Osteoblast (primary cell): ENCODE measurements around the gene SNCB. TPM values are rescaled to one million over a fixed set of nuclear protein-coding genes. Genes with fewer than 3 reads are reported as not detected.

Source experiments
- DNase-seq: peaks from one replicate; pipeline ENCODE4 v3.0.0; 2011; ENCODE audit warnings: low spot score, mixed read lengths; ENCODE audit not compliant: insufficient read length; ENCODE audit errors: missing footprints
- H2AFZ ChIP-seq: 2 replicates; pipeline ENCODE4 v1.6.0; 2011; ENCODE audit warnings: mild to moderate bottlenecking, low read length
- H3K27ac ChIP-seq: 2 replicates; pipeline ENCODE4 v1.5.1; 2011; ENCODE audit warnings: mild to moderate bottlenecking, low read depth, low read length, moderate library complexity
- H3K27me3 ChIP-seq: 2 replicates; pipeline ENCODE4 v1.6.0; 2012; ENCODE audit warnings: mild to moderate bottlenecking, control low read depth, inconsistent platforms, low read length, moderate library complexity; ENCODE audit not compliant: insufficient read depth
- H3K36me3 ChIP-seq: 2 replicates; pipeline ENCODE4 v1.5.1; 2011; ENCODE audit warnings: mild to moderate bottlenecking, low read length, control low read depth, moderate library complexity; ENCODE audit not compliant: insufficient read depth
- H3K4me1 ChIP-seq: 2 replicates; pipeline ENCODE4 v1.5.1; 2011; ENCODE audit warnings: mild to moderate bottlenecking, low read length, control low read depth, moderate library complexity; ENCODE audit not compliant: insufficient read depth
- H3K4me2 ChIP-seq: 2 replicates; pipeline ENCODE4 v1.6.0; 2011; ENCODE audit warnings: mild to moderate bottlenecking, low read length; ENCODE audit not compliant: insufficient read depth
- H3K4me3 ChIP-seq: fragments of 200-600 bp; sonication (generic); 3 replicates; pipeline ENCODE4 v1.5.1; 2012; ENCODE audit warnings: mild to moderate bottlenecking, low read length, inconsistent platforms; ENCODE audit not compliant: insufficient read depth
- H3K79me2 ChIP-seq: 2 replicates; pipeline ENCODE4 v1.6.0; 2012; ENCODE audit warnings: mild to moderate bottlenecking, low read length, control low read depth, inconsistent platforms; ENCODE audit not compliant: insufficient read depth
- H3K9me3 ChIP-seq: 2 replicates; pipeline ENCODE4 v1.5.1; 2011; ENCODE audit warnings: low read depth, low read length, control low read depth
- H4K20me1 ChIP-seq: 2 replicates; pipeline ENCODE4 v1.6.0; 2012; ENCODE audit warnings: mild to moderate bottlenecking, low read length, control low read depth; ENCODE audit not compliant: insufficient read depth
- total RNA-seq: library from RNA; depleted of rRNA; stranded (reverse); fragments of >200 nt; gene quantifications from 2 replicates; pipeline ENCODE4 v1.2.3, GENCODE V29; 2012
- TF ChIP-seq, protein P1 (sequence below): IDR thresholded peaks from 2 replicates; pipeline ENCODE4 v1.5.1; 2011; ENCODE audit warnings: mild to moderate bottlenecking, low read depth, low read length, moderate library complexity; ENCODE audit errors: extremely low read depth

The SNCB gene
- total RNA-seq, 1 donor = not detected

- H3K4me1 ChIP-seq = no peaks in the 10 kb centered on the region
- no peak overlapping the region for H3K4me3 ChIP-seq
- no peaks in the 10 kb centered on the region for H3K36me3 ChIP-seq
- H3K79me2 ChIP-seq = no peaks in the 10 kb centered on the region
- no peak overlapping the region for H2AFZ ChIP-seq
- H3K4me2 ChIP-seq = no peak overlapping the region
- no peaks in the 10 kb centered on the region for H4K20me1 ChIP-seq
- peak; percentile 76 for DNase-seq
- peaks cover 69% of the 10 kb centered on the region for H3K27me3 ChIP-seq
- no peak overlapping the region for H3K27ac ChIP-seq
- TF ChIP-seq, protein P1, sequence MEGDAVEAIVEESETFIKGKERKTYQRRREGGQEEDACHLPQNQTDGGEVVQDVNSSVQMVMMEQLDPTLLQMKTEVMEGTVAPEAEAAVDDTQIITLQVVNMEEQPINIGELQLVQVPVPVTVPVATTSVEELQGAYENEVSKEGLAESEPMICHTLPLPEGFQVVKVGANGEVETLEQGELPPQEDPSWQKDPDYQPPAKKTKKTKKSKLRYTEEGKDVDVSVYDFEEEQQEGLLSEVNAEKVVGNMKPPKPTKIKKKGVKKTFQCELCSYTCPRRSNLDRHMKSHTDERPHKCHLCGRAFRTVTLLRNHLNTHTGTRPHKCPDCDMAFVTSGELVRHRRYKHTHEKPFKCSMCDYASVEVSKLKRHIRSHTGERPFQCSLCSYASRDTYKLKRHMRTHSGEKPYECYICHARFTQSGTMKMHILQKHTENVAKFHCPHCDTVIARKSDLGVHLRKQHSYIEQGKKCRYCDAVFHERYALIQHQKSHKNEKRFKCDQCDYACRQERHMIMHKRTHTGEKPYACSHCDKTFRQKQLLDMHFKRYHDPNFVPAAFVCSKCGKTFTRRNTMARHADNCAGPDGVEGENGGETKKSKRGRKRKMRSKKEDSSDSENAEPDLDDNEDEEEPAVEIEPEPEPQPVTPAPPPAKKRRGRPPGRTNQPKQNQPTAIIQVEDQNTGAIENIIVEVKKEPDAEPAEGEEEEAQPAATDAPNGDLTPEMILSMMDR = no peak
- H3K9me3 ChIP-seq = no peaks in the 10 kb centered on the region
Measured at GRCh38 chr5:176667637-176668036, 37.3 kb upstream of the SNCB start.

DNA sequence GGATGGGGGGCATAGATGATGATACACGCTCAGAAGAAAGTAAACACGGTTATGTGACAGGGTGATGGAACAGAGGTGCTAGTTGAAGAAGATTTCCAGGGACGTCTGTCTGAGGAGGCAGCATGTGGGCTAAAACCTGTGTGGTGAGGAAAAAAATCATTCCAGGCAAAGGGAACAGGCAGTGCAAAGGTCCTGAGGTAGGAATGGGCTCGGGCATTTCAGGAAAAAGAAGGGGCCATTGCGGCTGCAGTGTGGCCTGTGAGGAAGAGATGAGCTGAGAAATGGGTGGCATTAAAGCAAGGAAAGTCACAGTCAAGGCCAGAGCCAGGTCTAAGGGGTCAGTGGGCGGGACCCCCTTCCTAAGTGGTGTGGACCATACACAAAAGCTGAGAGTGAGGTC, 35.2 kb upstream of the SNCB start:
- Histone ChIP-seq H3K9me3 (no peaks in the 10 kb centered on the region), H3K27me3 (peaks cover 60% of the 10 kb centered on the region), H3K4me3 (no peak overlapping the region), H3K36me3 (no peaks in the 10 kb centered on the region), H2AFZ (no peak overlapping the region), H3K4me1 (no peaks in the 10 kb centered on the region), H4K20me1 (peaks cover 2% of the 10 kb centered on the region), H3K27ac (no peak overlapping the region), H3K4me2 (no peak overlapping the region), H3K79me2 (no peaks in the 10 kb centered on the region)
- TF ChIP-seq, protein P1 = no peak
- DNase-seq = peak; percentile 47

- H3K4me3 ChIP-seq = no peak overlapping the region
- peaks cover 7% of the 10 kb centered on the region for H4K20me1 ChIP-seq
- H3K27ac ChIP-seq = no peak overlapping the region
- no peaks in the 10 kb centered on the region for H3K79me2 ChIP-seq
- no peaks in the 10 kb centered on the region for H3K36me3 ChIP-seq
- TF ChIP-seq, protein P1 = no peak
- no peak overlapping the region for H3K4me2 ChIP-seq
- H3K9me3 ChIP-seq = no peaks in the 10 kb centered on the region
- peak; percentile 83 for DNase-seq
- H3K27me3 ChIP-seq = peaks cover 54% of the 10 kb centered on the region
- no peaks in the 10 kb centered on the region for H3K4me1 ChIP-seq
- H2AFZ ChIP-seq = no peak overlapping the region
Measured at GRCh38 chr5:176664886-176665285, 34.6 kb upstream of the SNCB start.

GRCh38 chr5:176664479-176664878, 34.1 kb upstream of the SNCB start:
- TF ChIP-seq, protein P1 = no peak
- no peak overlapping the region for H2AFZ ChIP-seq
- H3K4me2 ChIP-seq = no peak overlapping the region
- H3K27me3 ChIP-seq = peaks cover 51% of the 10 kb centered on the region
- no peaks in the 10 kb centered on the region for H3K4me1 ChIP-seq
- H3K79me2 ChIP-seq = no peaks in the 10 kb centered on the region
- no peaks in the 10 kb centered on the region for H3K9me3 ChIP-seq
- peak; percentile 78 for DNase-seq
- no peak overlapping the region for H3K27ac ChIP-seq
- peaks cover 7% of the 10 kb centered on the region for H4K20me1 ChIP-seq
- H3K4me3 ChIP-seq = no peak overlapping the region
- no peaks in the 10 kb centered on the region for H3K36me3 ChIP-seq
